ENCODE measurements around the gene GRIN1.
"Not testable (repeated sequence)": the region's sequence is repeated elsewhere in the genome, so short reads cannot be mapped to it uniquely, and the experiment has no call there.

Gene GRIN1

GRCh38 chr9:137123468-137123837 lies 15.5 kb upstream of the GRIN1 start:
- Histone ChIP-seq H3K27ac (no peak overlapping the region), H3K36me3 (replicated peaks) (no peaks in the 10 kb centered on the region), H3K27me3 (replicated peaks) (no peaks in the 10 kb centered on the region), H3K4me3 (ENCODE audit: low read depth, low read length) (no peak overlapping the region)
- no peak for DNase-seq
- in situ Hi-C loops (cut with HindIII; ENCODE audit: low pct_ligation_motif_present, low sequenced_read_pairs), result no loop called here
- TF ChIP-seq CTCF (IDR thresholded peaks at IDR 0.05; ENCODE audit: low read depth, low read length, missing control alignments), result no peak

- H3K4me3 ChIP-seq (ENCODE audit: low read depth, low read length); DNase-seq; H3K27me3 ChIP-seq (replicated peaks); H3K27ac ChIP-seq; H3K36me3 ChIP-seq (replicated peaks); in situ Hi-C loops (cut with HindIII; ENCODE audit: low pct_ligation_motif_present, low sequenced_read_pairs): not testable (repeated sequence)
Observed at GRCh38 chr9:137123952-137124462, 14.9 kb upstream of the GRIN1 start.

- Histone ChIP-seq H3K27me3 (replicated peaks) (no peaks in the 10 kb centered on the region), H3K27ac (no peak overlapping the region), H3K36me3 (replicated peaks) (no peaks in the 10 kb centered on the region), H3K4me3 (ENCODE audit: low read depth, low read length) (no peak overlapping the region)
- no peak for DNase-seq
- no peak for TF ChIP-seq CTCF (IDR thresholded peaks at IDR 0.05; ENCODE audit: low read depth, low read length, missing control alignments)
- in situ Hi-C loops (cut with HindIII; ENCODE audit: low pct_ligation_motif_present, low sequenced_read_pairs), result no loop called here
Observed at GRCh38 chr9:137126786-137127185, 12.2 kb upstream of the GRIN1 start.

GRCh38 chr9:137127301-137128157 lies 11.4 kb upstream of the GRIN1 start:
- Histone ChIP-seq H3K27ac (no peak overlapping the region), H3K36me3 (replicated peaks) (no peaks in the 10 kb centered on the region), H3K4me3 (ENCODE audit: low read depth, low read length) (peak overlapping the region; percentile 75), H3K27me3 (replicated peaks) (no peaks in the 10 kb centered on the region)
- TF ChIP-seq CTCF (IDR thresholded peaks at IDR 0.05; ENCODE audit: low read depth, low read length, missing control alignments), result no peak
- DNase-seq, result no peak
- in situ Hi-C loops (cut with HindIII; ENCODE audit: low pct_ligation_motif_present, low sequenced_read_pairs), result no loop called here

GRCh38 chr9:137128158-137128861 lies 10.6 kb upstream of the GRIN1 start:
- Histone ChIP-seq H3K36me3 (replicated peaks) (no peaks in the 10 kb centered on the region), H3K27ac (no peak overlapping the region), H3K27me3 (replicated peaks) (no peaks in the 10 kb centered on the region), H3K4me3 (ENCODE audit: low read depth, low read length) (peak overlapping the region; percentile 75)
- in situ Hi-C loops (cut with HindIII; ENCODE audit: low pct_ligation_motif_present, low sequenced_read_pairs), result no loop called here
- TF ChIP-seq CTCF (IDR thresholded peaks at IDR 0.05; ENCODE audit: low read depth, low read length, missing control alignments), result no peak
- DNase-seq, result no peak

- Histone ChIP-seq H3K27me3 (replicated peaks) (no peaks in the 10 kb centered on the region), H3K36me3 (replicated peaks) (no peaks in the 10 kb centered on the region), H3K4me3 (ENCODE audit: low read depth, low read length) (peak overlapping the region; percentile 75), H3K27ac (peak overlapping the region; percentile 58)
- in situ Hi-C loops (cut with HindIII; ENCODE audit: low pct_ligation_motif_present, low sequenced_read_pairs), result no loop called here
- DNase-seq, result peak; percentile 17
- TF ChIP-seq CTCF (IDR thresholded peaks at IDR 0.05; ENCODE audit: low read depth, low read length, missing control alignments), result no peak
Observed at GRCh38 chr9:137128862-137129455, 10.0 kb upstream of the GRIN1 start.
